H1 (cell line): ENCODE measurements around the gene TPM1. TPM values are rescaled to one million over a fixed set of nuclear protein-coding genes. Genes with fewer than 3 reads are reported as not detected.

Experiments used
- CBX5 ChIP-seq: fragments of 300-800, 300-1000 bp; sonication (generic); IDR thresholded peaks from 2 replicates; pipeline ENCODE4 v1.7.1; 2016; ENCODE audit warnings: antibody characterized with exemption, low read length, low read depth
- SAP30 ChIP-seq: fragments of 300-600 bp; sonication (generic); IDR thresholded peaks from 2 replicates; pipeline ENCODE4 v1.7.1; 2012; ENCODE audit warnings: low read length, moderate library complexity, mild to moderate bottlenecking, inconsistent platforms; ENCODE audit not compliant: insufficient read depth, insufficient replicate concordance
- polyA plus RNA-seq, 7 experiments: library from polyadenylated mRNA; depleted of rRNA in 3 of 7; stranded (reverse) in 5 of 7; unstranded in 2 of 7; fragments of >200 nt in 5 of 7; fragments of 200-250 nt in 2 of 7; gene quantifications; 1 replicate in 5 of 7; 2 replicates in 1 of 7; 4 replicates in 1 of 7; pipeline versions ENCODE4 v1.2.1 to v1.2.3, GENCODE V29; 2011 to 2013; ENCODE audit warnings: missing spikeins in 2 of 7, mixed read lengths in 2 of 7
- total RNA-seq: library from RNA; stranded (reverse); fragmentation: NEBNext Ultra II Directional; extraction: Animal tissue kit (Norgen Biotek cat#: 25700); gene quantifications from 2 replicates; pipeline ENCODE4 v1.2.1, GENCODE V29; 2021

TPM1 gene
- total and polyA plus RNA-seq, 2 of the 8 experiments (the other 6 are each of a cell fraction or from before 2014, with no cell fraction given), result 258 to 579 TPM

DNA sequence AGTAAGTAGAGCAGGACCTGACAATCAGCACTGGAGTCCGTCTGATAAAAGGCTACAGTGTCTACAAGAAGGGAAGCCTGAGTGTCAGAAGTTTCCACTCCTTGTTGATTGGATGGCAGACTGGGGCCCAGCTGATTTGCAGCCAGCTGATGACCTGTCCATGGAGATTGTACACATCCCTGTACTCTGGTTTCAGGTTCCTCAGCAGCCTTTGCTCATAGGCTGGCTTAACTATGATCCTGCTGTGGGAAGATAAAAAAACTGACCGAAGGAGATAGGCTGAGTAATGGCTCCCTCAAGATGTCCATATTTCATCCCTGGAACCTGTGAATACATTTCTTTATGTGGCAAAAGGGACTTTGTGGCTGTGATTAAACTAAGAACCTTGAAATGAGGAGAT lies 67.4 kb downstream of the TPM1 start (continued):
- TF ChIP-seq CBX5 (no peak), SAP30 (no peak)
- TF ChIP-seq, all 59 proteins: peak for 0
